Coronary artery (tissue), 2 donors: Measurements from ENCODE around the gene EYA2.
"Not testable (repeated sequence)": the region's sequence is repeated elsewhere in the genome, so short reads cannot be mapped to it uniquely, and the experiment has no call there.

Source experiments
- DNase-seq: peaks from one replicate; pipeline ENCODE4 v3.0.0-alpha.2; 2017; ENCODE audit warnings: low spot score
- H3K27ac ChIP-seq, 2 donors: fragments of 200-600 bp; sonication (generic); one replicate each; pipeline ENCODE4 v1.5.1; 2016 to 2019
- H3K4me3 ChIP-seq: fragments of 200-600 bp; sonication (generic); 2 replicates; pipeline ENCODE4 v1.5.1; 2016; ENCODE audit warnings: mild to moderate bottlenecking, moderate library complexity
- TF ChIP-seq, protein P1 (sequence below): fragments of 200-600 bp; sonication (generic); IDR thresholded peaks from one replicate; pipeline ENCODE4 v1.5.1; 2019; ENCODE audit warnings: antibody characterized with exemption

The EYA2 gene

DNA sequence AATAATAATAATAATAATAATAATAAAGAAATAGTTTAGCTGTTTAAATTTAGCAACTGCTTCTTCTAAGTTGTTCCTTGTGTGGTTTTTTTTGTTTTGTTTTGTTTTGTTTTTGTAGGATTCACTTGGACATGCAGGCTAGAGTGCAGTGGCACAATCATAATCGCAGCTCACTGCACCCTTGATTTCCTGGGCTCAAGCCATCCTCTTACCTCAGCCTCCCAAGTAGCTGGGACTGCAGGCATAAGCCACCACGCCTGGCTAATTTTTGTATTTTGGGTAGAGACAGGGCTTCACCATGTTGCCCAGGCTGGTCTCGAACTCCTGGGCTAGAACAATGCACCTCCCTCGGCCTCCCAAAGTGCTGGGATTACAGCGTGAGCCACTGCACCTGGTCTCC lies 15.3 kb upstream of the EYA2 start:
- DNase-seq, result no peak
- no peak overlapping the region for H3K27ac ChIP-seq
- TF ChIP-seq, protein P1, sequence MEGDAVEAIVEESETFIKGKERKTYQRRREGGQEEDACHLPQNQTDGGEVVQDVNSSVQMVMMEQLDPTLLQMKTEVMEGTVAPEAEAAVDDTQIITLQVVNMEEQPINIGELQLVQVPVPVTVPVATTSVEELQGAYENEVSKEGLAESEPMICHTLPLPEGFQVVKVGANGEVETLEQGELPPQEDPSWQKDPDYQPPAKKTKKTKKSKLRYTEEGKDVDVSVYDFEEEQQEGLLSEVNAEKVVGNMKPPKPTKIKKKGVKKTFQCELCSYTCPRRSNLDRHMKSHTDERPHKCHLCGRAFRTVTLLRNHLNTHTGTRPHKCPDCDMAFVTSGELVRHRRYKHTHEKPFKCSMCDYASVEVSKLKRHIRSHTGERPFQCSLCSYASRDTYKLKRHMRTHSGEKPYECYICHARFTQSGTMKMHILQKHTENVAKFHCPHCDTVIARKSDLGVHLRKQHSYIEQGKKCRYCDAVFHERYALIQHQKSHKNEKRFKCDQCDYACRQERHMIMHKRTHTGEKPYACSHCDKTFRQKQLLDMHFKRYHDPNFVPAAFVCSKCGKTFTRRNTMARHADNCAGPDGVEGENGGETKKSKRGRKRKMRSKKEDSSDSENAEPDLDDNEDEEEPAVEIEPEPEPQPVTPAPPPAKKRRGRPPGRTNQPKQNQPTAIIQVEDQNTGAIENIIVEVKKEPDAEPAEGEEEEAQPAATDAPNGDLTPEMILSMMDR, result no peak
- no peak overlapping the region for H3K4me3 ChIP-seq

DNA sequence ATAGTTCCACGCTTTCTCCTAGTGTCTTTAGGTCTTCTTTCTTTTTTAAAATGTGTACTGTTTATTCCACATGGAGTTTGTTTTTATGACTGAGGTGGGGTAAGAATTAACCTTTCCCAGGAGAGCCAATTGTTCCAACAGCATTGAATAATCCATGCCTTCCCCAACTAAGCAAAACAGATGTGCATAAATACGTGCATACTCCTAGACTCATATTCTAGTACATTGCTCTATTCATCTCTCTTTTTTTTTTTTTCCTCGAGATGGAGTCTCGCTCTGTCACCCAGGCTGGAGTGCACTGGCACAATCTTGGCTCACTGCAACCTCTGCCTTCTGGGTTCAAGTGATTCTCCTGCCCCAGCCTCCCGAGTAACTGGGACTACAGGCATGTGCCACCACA lies 14.7 kb upstream of the EYA2 start:
- DNase-seq, H3K4me3 ChIP-seq, H3K27ac ChIP-seq: not testable (repeated sequence)

DNA sequence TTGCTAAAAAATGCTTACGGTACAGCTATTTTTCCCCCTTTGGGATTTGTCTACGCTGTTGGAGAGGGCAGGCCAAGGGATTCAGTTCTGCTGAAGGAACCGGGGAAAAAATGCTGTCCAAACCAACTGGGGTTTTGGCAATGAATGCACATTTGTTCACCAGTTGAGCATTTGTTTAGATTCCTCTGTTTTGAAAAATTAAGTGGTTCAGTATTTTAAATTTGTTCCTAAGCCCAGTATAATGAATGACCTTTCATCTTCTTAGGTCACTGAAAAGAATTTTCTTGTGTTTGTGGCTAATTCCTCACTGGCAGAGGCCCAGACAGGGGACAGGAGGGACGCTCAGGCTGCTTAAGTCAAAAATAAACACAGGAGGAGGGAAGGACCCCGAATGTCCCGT lies 10.8 kb upstream of the EYA2 start:
- DNase-seq, result no peak
- TF ChIP-seq, protein P1, result no peak
- Histone ChIP-seq H3K27ac (no peak overlapping the region), H3K4me3 (no peak overlapping the region)

DNA sequence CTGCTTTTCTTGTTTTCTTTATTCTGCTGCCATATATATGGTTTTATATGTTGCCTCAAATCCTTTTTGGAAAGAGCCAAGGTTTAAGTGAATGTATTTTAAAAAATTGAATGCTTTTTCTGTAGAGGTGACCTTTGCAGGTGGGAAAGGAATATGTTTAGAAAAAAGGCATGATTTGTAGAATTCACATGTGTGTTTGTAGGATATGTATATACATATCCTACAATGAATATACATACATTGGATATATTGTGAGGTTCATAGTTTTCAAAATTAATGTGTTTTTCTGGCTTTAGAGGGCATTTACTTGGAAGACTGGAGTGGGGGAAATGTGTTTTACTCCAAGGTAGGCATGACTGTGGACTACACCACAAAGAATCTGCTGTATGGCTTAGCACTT lies 4.0 kb upstream of the EYA2 start:
- Histone ChIP-seq H3K27ac (no peak overlapping the region), H3K4me3 (no peak overlapping the region)
- TF ChIP-seq, protein P1, result no peak
- no peak for DNase-seq

DNA sequence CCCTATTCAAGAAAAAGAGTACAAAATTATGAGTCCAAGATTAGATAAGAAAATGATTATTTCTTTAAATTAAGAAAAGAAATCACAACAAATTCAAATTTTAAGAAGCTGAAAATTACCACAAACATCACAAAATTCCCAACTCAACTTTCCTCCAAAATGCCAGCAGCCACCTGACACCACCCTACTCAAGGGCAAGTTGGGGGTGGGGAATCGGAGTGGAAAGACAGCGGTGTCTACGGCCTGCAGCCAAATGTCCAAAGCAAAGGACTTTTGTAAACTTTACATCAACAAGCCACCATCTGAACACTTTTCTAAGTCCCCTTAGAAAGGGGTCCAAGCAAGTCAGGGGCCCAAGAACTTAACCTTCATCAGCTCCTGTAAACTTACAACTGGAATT lies 1.6 kb upstream of the EYA2 start:
- TF ChIP-seq, protein P1, result no peak
- no peak overlapping the region for H3K4me3 ChIP-seq
- DNase-seq, result no peak
- no peak overlapping the region for H3K27ac ChIP-seq

DNA sequence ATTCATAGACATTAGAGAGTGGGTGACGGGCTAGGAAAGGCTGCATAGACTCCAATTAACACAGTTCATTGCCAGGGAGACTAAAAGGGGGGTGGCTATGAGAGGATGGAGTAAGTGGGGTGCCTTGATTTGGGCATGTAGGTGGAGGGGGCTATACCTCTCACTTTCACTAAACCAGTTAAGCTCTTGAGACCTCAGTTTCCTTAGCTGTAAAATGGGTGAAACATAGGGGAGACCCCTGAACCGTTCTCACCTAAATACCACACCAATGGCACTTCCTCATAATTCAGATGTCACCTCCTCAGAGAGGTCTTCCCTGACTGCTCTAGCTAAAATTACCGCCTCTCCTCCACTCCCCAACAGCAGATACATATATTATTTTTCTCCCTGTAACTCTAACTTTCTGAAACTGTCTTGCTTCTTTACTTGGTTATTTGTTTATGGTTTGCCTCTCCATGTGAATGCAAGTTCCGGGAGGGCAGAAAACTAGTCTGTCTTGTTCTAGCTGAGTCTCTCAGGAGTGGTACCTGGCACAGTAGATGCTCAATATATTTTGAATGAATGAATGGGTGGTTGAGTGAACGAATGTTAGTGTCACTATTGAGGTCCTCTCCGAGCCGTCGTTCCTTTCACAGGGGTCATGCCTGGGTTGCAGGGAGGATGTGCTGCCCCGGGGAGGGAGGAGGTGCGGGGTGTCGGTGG lies 615 bp upstream of the EYA2 start:
- DNase-seq, result no peak
- TF ChIP-seq, protein P1, result no peak
- no peak overlapping the region for H3K27ac ChIP-seq
- peak overlapping the region; percentile 76 for H3K4me3 ChIP-seq

DNA sequence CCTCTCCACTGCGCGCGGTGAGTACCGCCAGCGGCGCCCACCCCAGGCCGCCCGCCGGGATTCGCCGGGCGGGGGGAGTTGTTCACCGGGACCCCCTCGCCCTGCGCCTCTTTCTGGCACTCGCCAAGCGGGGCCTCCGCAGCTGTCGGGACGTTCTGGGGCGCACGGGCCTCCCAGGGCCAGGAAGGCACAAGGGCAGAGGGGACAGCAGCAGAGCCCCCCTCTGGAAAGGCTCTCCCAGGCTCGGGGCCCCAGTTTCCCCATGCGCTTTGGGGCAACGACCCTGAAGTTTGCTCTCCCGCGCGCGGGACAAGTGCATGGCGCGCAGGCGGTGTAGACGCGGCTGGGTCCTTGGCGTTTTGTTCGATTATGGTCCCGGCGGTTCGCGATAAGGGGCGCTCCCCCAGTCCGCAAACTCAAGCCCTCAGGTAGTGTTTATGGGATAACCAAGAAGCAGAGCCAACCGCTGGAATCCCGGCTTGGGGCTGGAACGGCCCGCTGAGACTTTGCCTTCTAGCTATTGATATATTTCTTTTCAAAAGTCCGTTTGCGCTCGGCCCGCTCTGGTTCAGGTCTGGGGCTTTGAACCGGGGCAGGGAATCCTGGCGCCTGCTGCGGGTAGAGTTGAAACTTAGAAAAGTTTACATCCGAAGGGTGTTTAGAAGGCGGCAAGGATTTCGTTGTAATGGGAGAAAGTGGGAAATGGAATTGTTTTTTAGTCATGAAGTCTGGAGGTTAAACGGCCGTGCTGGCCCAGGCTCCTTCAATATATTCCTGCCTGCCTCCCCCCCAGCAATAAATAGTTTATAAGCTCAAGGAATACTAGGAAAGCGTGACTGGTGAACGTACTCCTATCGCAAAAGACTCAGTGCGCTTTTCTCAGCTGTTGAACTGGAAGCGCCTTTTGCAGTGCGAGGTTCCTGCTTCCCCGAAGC lies 595 bp downstream of the EYA2 start:
- Histone ChIP-seq H3K4me3 (peak overlapping the region; percentile 76), H3K27ac (peak overlapping the region in 1 of 2 donors; percentile 48)
- TF ChIP-seq, protein P1, result no peak
- DNase-seq, result no peak
